Measurements from ENCODE around the gene OPA3. TPM values are rescaled to one million over a fixed set of nuclear protein-coding genes. Genes with fewer than 3 reads are reported as not detected.

The OPA3 gene
- total RNA-seq, 4 donors from 2014 or later = 4.8 to 6.7 (median 5.7) TPM

DNA sequence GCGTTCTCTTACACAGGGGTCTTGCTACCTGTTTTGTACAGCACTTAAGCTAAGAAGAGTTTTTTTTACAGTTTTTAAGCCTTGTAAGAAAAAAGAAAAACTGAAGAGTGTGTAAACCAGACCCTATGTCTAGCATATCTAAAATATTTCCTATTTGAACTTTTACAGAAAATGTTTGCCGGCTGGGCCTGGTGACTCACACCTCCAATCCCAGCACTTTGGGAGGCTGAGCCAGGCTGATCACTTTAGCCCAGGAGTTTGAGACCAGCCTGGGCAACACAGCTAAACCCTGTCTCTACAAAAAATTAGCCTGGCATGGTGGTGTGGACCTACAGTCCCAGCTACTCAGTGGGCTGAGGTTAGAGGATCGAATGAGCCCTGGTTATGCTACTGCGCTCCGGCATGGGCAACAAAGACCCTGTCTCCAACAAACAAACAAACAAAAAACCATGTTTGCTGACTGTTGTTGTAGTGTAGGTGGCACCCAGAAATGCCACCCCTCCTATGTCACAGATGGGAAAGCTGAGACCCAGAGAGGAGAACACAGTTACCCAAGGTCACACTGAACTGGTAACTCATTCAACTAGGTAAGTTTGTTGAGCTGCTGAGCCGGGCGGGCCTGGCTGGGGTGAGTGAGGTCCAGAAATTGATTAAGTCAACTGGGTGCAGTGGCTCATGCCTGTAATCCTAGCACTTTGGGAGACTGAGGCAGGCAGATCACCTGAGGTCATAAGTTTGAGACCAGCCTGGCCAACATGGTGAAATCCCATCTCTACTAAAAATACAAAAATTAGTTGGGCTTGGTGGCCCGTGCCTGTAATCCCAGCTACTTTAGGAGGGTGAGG lies 79.2 kb downstream of the OPA3 start:
- peaks cover 0 to 29% (median 12%) of the 10 kb centered on the region in 4 donors for H3K4me1 ChIP-seq
- peaks cover 0 to 12% of the 10 kb centered on the region in 2 donors for H3K27me3 ChIP-seq
- H3K4me3 ChIP-seq = no peak overlapping the region
- peak overlapping the region in 3 of 4 donors; percentile 90 to 92 (median 92) for H3K27ac ChIP-seq
- WGBS, 2 donors = 74 to 78% methylated on average over 8 of the region's 8 CpGs
- DNase-seq (ENCODE audit: low spot score in 2 of 2) = no peak
- TF ChIP-seq EP300 (IDR thresholded peaks at IDR 0.05) = no peak
- TF ChIP-seq, protein P1, sequence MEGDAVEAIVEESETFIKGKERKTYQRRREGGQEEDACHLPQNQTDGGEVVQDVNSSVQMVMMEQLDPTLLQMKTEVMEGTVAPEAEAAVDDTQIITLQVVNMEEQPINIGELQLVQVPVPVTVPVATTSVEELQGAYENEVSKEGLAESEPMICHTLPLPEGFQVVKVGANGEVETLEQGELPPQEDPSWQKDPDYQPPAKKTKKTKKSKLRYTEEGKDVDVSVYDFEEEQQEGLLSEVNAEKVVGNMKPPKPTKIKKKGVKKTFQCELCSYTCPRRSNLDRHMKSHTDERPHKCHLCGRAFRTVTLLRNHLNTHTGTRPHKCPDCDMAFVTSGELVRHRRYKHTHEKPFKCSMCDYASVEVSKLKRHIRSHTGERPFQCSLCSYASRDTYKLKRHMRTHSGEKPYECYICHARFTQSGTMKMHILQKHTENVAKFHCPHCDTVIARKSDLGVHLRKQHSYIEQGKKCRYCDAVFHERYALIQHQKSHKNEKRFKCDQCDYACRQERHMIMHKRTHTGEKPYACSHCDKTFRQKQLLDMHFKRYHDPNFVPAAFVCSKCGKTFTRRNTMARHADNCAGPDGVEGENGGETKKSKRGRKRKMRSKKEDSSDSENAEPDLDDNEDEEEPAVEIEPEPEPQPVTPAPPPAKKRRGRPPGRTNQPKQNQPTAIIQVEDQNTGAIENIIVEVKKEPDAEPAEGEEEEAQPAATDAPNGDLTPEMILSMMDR (IDR thresholded peaks at IDR 0.05) = no peak
- TF ChIP-seq POLR2A (IDR thresholded peaks at IDR 0.05) = no peak
- no peaks in the 10 kb centered on the region for H3K36me3 ChIP-seq
- H3K9me3 ChIP-seq = no peaks in the 10 kb centered on the region

DNA sequence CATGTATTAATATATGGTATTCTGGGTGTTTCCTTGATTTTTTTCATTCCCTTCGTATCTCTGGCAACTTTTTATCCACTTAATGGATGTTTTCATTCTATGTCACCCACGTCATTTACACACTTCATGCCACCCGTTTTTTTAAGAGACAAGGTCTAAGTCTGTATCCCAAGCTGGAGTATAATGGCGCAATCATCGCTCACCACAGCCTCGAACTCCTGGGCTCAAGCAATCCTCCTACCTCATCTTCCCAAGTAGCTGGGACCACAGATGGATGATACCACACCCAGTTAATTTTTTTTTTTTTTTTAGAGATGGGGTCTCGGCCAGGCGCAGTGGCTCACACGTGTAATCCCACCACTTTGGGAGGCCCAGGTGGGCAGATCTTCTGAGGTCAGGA lies 80.7 kb downstream of the OPA3 start:
- no peak for DNase-seq (ENCODE audit: low spot score in 2 of 2)
- no peaks in the 10 kb centered on the region for H3K9me3 ChIP-seq
- WGBS, 2 donors = 84 to 86% methylated on average over 9 of the region's 9 CpGs
- H3K4me3 ChIP-seq = no peak overlapping the region
- TF ChIP-seq, protein P1 (IDR thresholded peaks at IDR 0.05) = no peak
- no peak for TF ChIP-seq POLR2A (IDR thresholded peaks at IDR 0.05)
- TF ChIP-seq EP300 (IDR thresholded peaks at IDR 0.05) = no peak
- peaks cover 0 to 27% of the 10 kb centered on the region in 2 donors for H3K27me3 ChIP-seq
- no peak overlapping the region for H3K27ac ChIP-seq
- peaks cover 0 to 24% (median 8%) of the 10 kb centered on the region in 4 donors for H3K4me1 ChIP-seq
- H3K36me3 ChIP-seq = no peaks in the 10 kb centered on the region

DNA sequence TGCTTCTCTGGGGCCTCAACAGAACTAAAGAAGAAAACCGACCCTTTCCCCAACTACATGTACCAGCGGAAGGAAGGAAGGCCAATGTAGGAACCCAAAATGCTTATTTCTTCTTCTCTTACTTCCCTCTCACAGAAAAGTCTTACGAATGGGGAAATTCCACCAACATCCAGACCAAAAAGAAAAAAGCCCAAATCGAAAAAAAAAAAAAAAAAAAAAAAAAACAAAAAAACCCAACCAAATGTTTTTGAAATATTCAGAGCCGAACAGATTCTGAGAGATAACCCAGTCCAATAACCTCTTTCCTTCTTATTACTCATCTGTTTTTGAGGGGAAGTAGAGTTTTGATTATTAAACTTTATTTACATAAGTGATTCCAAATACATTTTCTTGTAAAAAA lies 82.5 kb downstream of the OPA3 start:
- no peak overlapping the region for H3K4me3 ChIP-seq
- H3K36me3 ChIP-seq = no peaks in the 10 kb centered on the region
- 61 to 70% methylated on average over 5 of the region's 5 CpGs for WGBS, 2 donors
- no peaks in the 10 kb centered on the region for H3K9me3 ChIP-seq
- peaks cover 0 to 35% (median 17%) of the 10 kb centered on the region in 4 donors for H3K4me1 ChIP-seq
- peaks cover 0 to 44% of the 10 kb centered on the region in 2 donors for H3K27me3 ChIP-seq
- H3K27ac ChIP-seq = peak overlapping the region in 1 of 4 donors; percentile 34
- TF ChIP-seq EP300 (IDR thresholded peaks at IDR 0.05) = no peak
- TF ChIP-seq, protein P1 (IDR thresholded peaks at IDR 0.05) = no peak
- TF ChIP-seq POLR2A (IDR thresholded peaks at IDR 0.05) = no peak
- no peak for DNase-seq (ENCODE audit: low spot score in 2 of 2)

DNA sequence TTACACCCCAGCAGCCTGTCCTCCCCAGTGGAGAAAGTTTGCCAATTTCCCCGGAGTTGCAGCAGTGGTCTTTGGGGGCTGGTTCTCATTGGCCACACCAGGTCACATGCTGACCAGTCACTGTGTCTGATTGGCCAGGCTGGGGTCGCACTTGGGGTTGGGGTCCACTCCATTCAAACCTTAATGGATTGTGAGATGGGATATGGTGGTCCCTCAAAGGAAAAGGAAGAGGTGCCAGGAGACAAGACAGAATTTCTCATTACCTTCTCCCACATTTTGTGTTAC lies 82.9 kb downstream of the OPA3 start:
- DNase-seq (ENCODE audit: low spot score in 2 of 2) = no peak
- peaks cover 0 to 46% of the 10 kb centered on the region in 2 donors for H3K27me3 ChIP-seq
- no peaks in the 10 kb centered on the region for H3K36me3 ChIP-seq
- no peak overlapping the region for H3K4me3 ChIP-seq
- TF ChIP-seq, protein P1 (IDR thresholded peaks at IDR 0.05) = no peak
- TF ChIP-seq POLR2A (IDR thresholded peaks at IDR 0.05) (no peak), EP300 (IDR thresholded peaks at IDR 0.05) (no peak)
- no peaks in the 10 kb centered on the region for H3K9me3 ChIP-seq
- H3K4me1 ChIP-seq = peaks cover 0 to 37% (median 18%) of the 10 kb centered on the region in 4 donors
- peak overlapping the region in 1 of 4 donors; percentile 34 for H3K27ac ChIP-seq
- WGBS, 2 donors = 44 to 49% methylated on average over 2 of the region's 2 CpGs

DNA sequence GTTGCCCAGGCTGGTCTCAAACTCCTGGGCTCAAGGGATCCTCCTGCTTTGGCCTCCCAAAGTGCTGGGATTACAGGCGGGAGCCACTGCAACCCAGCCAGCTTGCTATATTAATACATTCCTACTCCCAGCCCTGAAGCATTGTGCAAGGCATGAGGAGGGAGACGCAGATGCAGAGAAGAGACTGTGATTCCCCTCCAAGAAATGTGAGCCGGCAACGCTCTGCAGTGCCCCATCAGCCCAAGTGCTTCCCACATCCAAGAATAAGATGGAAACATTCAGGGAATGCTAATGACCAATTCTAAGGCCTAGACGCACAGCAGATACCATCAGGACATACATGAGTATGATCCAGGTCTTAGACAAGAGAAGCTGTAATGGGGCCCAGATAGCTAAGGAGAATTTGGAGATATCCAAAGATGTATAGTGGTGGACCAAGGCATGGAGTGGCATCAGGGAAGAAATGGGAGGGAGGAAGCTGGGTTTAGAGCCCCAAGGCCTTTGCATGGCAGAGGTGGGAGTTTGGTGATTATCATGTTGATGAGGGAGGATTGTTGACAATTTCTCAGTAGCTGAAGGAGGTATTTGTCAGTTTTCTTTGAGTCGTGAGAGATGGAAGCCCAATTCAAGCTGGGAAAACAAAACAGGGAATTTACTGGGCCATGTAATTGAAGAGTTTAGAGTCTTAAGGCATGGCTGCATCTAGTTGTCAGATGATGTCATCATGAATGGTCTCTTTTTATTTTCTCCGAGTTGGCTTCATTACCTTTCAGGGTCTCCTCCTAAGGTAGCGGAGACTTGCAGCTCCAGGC lies 83.5 kb downstream of the OPA3 start:
- no peak for DNase-seq (ENCODE audit: low spot score in 2 of 2)
- TF ChIP-seq, protein P1 (IDR thresholded peaks at IDR 0.05) = no peak
- TF ChIP-seq EP300 (IDR thresholded peaks at IDR 0.05) = no peak
- TF ChIP-seq POLR2A (IDR thresholded peaks at IDR 0.05) = no peak
- Histone ChIP-seq H3K27ac (no peak overlapping the region), H3K4me1 (peaks cover 0 to 40% (median 24%) of the 10 kb centered on the region in 4 donors), H3K27me3 (peaks cover 0 to 51% of the 10 kb centered on the region in 2 donors), H3K9me3 (no peaks in the 10 kb centered on the region), H3K4me3 (no peak overlapping the region), H3K36me3 (no peaks in the 10 kb centered on the region)
- 73 to 80% methylated on average over 8 of the region's 8 CpGs for WGBS, 2 donors

Measured in tibial nerve (tissue), 4 donors.